Duodenal mucosa (tissue), 2 donors: Measurements from ENCODE around the gene FOXF2.
"Not testable (repeated sequence)": the region's sequence is repeated elsewhere in the genome, so short reads cannot be mapped to it uniquely, and the experiment has no call there.

Experiments
- H3K27ac ChIP-seq: one replicate; pipeline ENCODE4 v1.7.0; 2013; ENCODE audit warnings: low read depth, low read length
- H3K27me3 ChIP-seq, 2 donors: one replicate each; pipeline ENCODE4 v1.7.0; 2013; ENCODE audit warnings: low read length in 2 of 2, control low read depth in 1 of 2; ENCODE audit not compliant: insufficient read depth in 2 of 2, control insufficient read depth in 1 of 2
- H3K36me3 ChIP-seq, 2 donors: one replicate each; pipeline ENCODE4 v1.7.0; 2013; ENCODE audit warnings: low read length in 2 of 2, control low read depth in 1 of 2; ENCODE audit not compliant: insufficient read depth in 2 of 2, control insufficient read depth in 1 of 2
- H3K4me1 ChIP-seq, 2 donors: one replicate each; pipeline ENCODE4 v1.7.0; 2013; ENCODE audit warnings: low read length in 2 of 2, control low read depth in 1 of 2; ENCODE audit not compliant: insufficient read depth in 2 of 2, control insufficient read depth in 1 of 2
- H3K4me3 ChIP-seq, 2 donors: one replicate each; pipeline ENCODE4 v1.7.0; 2013; ENCODE audit warnings: low read length in 2 of 2, low read depth in 1 of 2
- H3K9ac ChIP-seq, 2 donors: one replicate each; pipeline ENCODE4 v1.7.0; 2013; ENCODE audit warnings: low read length in 2 of 2, low read depth in 1 of 2
- H3K9me3 ChIP-seq, 2 donors: one replicate each; pipeline ENCODE4 v1.7.0; 2013; ENCODE audit warnings: low read length in 2 of 2, control low read depth in 1 of 2; ENCODE audit not compliant: control insufficient read depth in 1 of 2

FOXF2 gene

DNA sequence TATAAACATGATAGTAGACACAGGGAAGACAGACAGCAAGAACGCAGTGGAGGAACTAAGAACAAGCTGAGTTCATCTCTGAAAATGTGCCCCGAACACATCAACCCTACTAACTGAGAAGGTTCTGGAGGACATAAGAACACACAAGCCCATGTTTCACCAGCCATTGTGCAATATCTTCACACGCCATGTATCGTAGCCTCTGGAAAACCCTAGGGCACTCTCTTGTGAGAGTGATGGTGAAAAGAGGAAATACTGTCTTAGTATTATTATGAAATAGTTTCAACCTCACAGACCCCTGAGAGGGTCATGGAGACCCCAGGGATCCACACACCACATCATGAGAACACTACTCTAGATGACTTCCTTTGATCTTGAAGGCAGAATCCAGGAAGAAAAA, 26.1 kb upstream of the FOXF2 start:
- H3K9ac ChIP-seq, result no peak overlapping the region
- no peak overlapping the region for H3K27ac ChIP-seq
- no peak overlapping the region for H3K4me3 ChIP-seq
- H3K27me3 ChIP-seq, result peaks cover 5 to 6% of the 10 kb centered on the region in 2 donors
- no peaks in the 10 kb centered on the region for H3K36me3 ChIP-seq
- no peaks in the 10 kb centered on the region for H3K9me3 ChIP-seq
- no peaks in the 10 kb centered on the region for H3K4me1 ChIP-seq

DNA sequence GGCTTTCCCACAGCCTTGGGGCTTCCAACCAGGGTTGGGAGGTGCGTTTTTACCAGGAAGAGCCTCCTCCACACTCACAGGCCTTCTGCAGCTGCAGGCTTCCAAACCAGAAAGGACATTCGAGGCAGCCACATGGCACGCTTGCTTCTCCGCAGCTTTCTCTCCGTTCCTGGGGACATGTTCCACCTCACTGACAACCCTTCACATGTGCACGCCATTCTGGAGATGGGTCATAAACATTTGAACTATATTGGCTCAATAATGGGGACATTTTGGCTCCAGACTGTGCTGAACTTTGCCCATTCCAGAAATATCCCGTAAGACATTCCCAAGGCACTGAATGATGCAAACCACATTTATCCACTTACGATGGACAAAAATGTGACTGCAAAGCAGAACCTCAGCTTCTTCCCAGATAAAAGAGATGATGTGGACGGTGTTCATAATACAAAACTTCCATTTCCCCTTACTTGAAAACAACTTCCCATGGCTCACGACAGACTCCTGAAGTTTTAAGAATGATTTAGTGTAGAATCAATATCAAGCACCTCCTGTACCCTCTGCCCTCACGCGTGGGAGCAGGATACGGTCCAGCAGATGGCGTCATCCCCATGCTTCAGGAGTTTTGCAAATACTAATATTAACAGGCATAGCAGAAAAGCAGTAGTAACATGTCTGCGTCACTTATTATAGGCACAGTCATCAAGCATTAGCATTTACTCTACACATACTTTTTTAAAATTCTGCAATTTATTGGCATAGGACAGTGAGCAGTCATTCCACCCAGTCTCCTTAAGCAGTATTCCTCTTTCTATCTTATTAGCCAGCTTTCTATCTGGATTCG, 25.4 kb upstream of the FOXF2 start:
- Histone ChIP-seq H3K27ac (no peak overlapping the region), H3K9me3 (no peaks in the 10 kb centered on the region), H3K27me3 (peaks cover 6 to 8% of the 10 kb centered on the region in 2 donors), H3K9ac (no peak overlapping the region), H3K4me1 (no peaks in the 10 kb centered on the region), H3K4me3 (no peak overlapping the region), H3K36me3 (no peaks in the 10 kb centered on the region)

DNA sequence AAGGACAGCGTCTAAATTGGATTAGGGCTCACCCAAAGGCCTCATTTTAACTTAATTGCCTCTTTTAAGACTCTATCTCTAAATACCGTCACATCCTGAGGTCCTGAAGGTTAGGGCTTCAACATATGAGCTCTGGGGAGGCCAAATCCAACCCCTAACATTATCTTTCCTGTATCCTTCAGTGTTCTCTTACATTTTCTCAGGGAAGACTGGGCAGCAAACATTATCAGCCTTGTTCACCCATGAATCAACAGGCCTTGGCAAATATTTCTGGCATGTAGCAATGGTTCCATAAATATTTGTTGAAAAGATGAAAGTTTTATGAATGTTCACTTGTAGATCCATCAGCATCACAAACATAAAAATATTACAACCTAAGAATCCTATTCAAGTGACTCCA, 24.6 kb upstream of the FOXF2 start:
- peaks cover 6 to 8% of the 10 kb centered on the region in 2 donors for H3K27me3 ChIP-seq
- H3K9me3 ChIP-seq, result no peaks in the 10 kb centered on the region
- no peaks in the 10 kb centered on the region for H3K36me3 ChIP-seq
- H3K9ac ChIP-seq, result no peak overlapping the region
- no peak overlapping the region for H3K4me3 ChIP-seq
- H3K27ac ChIP-seq, result no peak overlapping the region
- H3K4me1 ChIP-seq, result no peaks in the 10 kb centered on the region

DNA sequence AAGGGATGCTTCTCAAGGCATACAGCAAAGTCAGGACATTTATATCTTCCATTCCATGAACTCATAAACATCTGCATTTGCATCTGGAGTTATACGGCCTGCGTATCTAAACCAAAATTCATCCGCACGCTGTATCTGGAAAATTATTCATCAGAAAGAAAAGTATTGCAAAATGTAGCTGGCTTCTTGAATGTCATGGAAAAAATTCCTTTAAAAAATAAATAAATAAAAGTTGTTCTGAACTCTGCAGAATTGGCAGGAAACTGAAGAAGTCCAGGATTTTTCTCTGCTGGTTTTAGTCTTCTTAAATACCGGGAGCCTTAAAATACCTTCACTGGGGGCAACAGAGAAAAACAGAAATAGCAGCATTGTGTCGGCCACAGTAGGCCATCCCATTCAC, 23.7 kb upstream of the FOXF2 start:
- no peaks in the 10 kb centered on the region for H3K4me1 ChIP-seq
- no peak overlapping the region for H3K4me3 ChIP-seq
- no peaks in the 10 kb centered on the region for H3K36me3 ChIP-seq
- H3K9me3 ChIP-seq, result no peaks in the 10 kb centered on the region
- peaks cover 6 to 8% of the 10 kb centered on the region in 2 donors for H3K27me3 ChIP-seq
- H3K27ac ChIP-seq, result no peak overlapping the region
- H3K9ac ChIP-seq, result no peak overlapping the region

DNA sequence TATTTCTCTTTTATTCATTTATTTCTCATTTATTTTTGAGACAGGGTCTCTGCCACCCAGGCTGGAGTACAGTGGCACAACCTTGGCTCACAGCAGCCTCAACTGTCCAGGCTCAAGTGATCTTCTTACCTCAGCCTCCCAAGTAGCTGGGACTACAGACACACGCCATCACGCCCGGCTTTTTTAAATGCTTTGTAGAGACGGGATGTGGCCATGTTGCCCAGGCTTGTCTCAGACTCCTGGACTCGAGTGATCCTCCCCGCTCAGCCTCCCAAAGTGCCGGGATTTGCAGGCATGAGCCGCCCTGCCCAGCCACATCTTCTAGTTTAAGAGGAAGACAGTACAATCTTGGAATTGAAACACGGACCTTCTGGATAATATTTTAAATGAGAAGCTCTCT, 21.6 kb upstream of the FOXF2 start:
- H3K36me3 ChIP-seq, result no peaks in the 10 kb centered on the region
- H3K4me1 ChIP-seq, result no peaks in the 10 kb centered on the region
- no peak overlapping the region for H3K27ac ChIP-seq
- no peaks in the 10 kb centered on the region for H3K9me3 ChIP-seq
- H3K27me3 ChIP-seq, result peaks cover 8 to 12% of the 10 kb centered on the region in 2 donors
- no peak overlapping the region for H3K9ac ChIP-seq
- no peak overlapping the region for H3K4me3 ChIP-seq

DNA sequence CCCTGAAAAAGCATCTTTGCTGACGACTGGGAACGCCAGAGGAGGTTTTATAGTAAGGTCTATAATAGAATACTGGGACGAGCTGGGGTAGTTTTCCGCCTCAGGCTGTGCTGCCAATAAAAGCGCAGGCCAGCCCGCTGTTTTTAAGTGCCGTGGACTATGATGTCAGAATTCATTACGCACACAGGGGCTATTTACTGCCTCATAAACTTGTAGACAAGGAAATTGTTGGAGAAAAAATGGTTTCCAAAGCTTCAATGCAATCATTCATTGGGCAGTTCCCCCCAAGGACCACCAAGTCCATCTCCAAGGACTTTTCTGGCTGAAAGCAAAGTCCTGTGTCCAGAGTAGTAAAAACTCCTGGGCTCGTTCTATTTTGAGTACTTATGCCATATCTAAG, 20.4 kb upstream of the FOXF2 start:
- Histone ChIP-seq H3K27ac (no peak overlapping the region), H3K4me1 (no peaks in the 10 kb centered on the region), H3K4me3 (no peak overlapping the region), H3K9ac (no peak overlapping the region), H3K9me3 (no peaks in the 10 kb centered on the region), H3K27me3 (peaks cover 8 to 17% of the 10 kb centered on the region in 2 donors), H3K36me3 (no peaks in the 10 kb centered on the region)

DNA sequence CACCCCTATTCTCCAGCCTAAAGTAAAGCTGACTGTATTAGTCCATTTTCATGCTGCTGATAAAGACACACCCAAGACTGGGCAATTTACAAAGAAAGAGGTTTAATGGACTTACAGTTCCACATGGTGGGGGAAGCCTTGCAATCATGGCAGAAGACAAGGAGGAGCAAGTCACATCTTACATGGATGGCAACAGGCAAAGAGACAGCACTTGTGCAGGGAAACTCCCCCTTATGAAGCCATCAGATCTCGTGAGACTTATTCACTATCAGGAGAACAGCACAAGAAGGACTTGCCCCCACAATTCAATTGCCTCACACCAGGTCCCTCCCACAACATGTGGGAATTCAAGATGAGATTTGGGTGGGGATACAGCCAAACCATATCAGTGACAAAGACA, 19.7 kb upstream of the FOXF2 start:
- H3K27me3 ChIP-seq, result peaks cover 13 to 21% of the 10 kb centered on the region in 2 donors
- not testable (repeated sequence) for H3K4me1 ChIP-seq, H3K36me3 ChIP-seq, H3K4me3 ChIP-seq, H3K27ac ChIP-seq, H3K9me3 ChIP-seq, H3K9ac ChIP-seq

DNA sequence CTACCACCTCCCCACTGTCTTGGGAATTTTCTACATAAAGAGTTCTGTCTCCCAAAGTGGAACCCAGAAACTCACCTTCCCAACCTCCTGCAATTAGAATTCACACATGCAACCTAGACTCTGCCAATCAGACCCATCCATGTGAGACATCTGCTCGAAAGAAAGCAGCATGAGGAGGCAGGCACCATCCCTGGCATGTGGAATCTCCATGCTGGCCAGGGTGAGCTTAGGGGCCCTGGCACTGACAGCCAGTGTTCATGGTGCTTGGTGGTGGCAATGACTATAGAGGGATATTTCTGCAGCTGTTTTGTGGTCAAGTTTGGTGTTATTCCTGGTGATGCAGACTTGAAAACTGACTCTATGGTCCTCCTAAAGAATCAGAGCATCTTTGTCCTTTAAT, 17.4 kb upstream of the FOXF2 start:
- Histone ChIP-seq H3K36me3 (no peaks in the 10 kb centered on the region), H3K4me3 (no peak overlapping the region), H3K9ac (no peak overlapping the region), H3K27me3 (peaks cover 31 to 40% of the 10 kb centered on the region in 2 donors), H3K9me3 (no peaks in the 10 kb centered on the region), H3K27ac (no peak overlapping the region), H3K4me1 (no peaks in the 10 kb centered on the region)

DNA sequence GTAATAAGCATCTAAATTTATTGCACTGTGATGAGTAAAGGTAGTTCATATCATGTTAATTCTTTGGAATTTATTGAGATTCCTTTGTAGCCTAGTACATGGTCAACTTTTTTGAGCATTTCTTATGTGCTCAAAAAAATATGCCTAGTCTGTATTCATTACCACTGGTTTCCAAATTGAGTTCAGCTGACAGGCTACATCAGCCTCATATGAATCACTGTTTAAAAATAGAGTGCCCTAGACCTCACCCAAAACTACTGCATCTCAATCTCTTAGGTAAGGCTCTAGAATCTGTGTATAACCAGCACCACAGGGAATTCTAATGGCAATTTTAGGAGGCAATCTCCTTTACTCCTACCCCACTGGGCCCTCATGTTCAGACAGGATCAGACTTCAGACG, 16.7 kb upstream of the FOXF2 start:
- no peaks in the 10 kb centered on the region for H3K36me3 ChIP-seq
- no peak overlapping the region for H3K27ac ChIP-seq
- H3K27me3 ChIP-seq, result peaks cover 37 to 45% of the 10 kb centered on the region in 2 donors
- H3K4me3 ChIP-seq, result no peak overlapping the region
- H3K9me3 ChIP-seq, result no peaks in the 10 kb centered on the region
- no peaks in the 10 kb centered on the region for H3K4me1 ChIP-seq
- no peak overlapping the region for H3K9ac ChIP-seq

DNA sequence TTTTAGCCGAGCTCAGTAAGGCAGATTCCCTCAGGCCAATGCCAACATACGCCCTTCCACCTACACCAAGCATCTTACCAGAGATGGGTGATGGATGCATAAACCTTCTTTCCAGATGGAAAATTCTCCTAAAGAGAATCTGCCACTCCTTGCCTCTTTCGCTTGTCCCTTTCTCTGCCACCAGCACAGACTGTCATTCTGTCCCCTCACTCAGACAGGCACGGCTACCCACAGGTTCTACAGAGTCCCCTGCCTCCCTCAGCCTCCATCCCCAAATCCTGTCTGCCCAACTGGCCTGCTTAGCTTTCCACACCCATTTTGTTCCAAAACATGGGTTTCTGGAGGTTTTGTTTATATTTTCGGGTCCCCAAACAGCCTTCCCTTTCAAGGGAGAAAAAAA, 12.7 kb upstream of the FOXF2 start:
- Histone ChIP-seq H3K9me3 (no peaks in the 10 kb centered on the region), H3K36me3 (no peaks in the 10 kb centered on the region), H3K27me3 (peaks cover 64 to 80% of the 10 kb centered on the region in 2 donors), H3K27ac (no peak overlapping the region), H3K4me1 (peaks cover 2 to 9% of the 10 kb centered on the region in 2 donors), H3K4me3 (no peak overlapping the region), H3K9ac (no peak overlapping the region)
